SU-DHL-6 (cell line): ENCODE data around the gene F9.

ENCODE experiments used
- CTCF ChIP-seq: fragments of 200-600 bp; sonication (generic); IDR thresholded peaks from one replicate; pipeline ENCODE4 v1.5.1; 2017; ENCODE audit warnings: antibody characterized with exemption, mild to moderate bottlenecking, low read length, moderate library complexity; ENCODE audit not compliant: insufficient read depth, poor library complexity, severe bottlenecking
- EZH2phosphoT487 ChIP-seq: fragments of 200-600 bp; sonication (generic), shearing (Covaris generic); conservative IDR thresholded peaks from 2 replicates; pipeline ENCODE4 v1.6.1; 2018; ENCODE audit warnings: mild to moderate bottlenecking, antibody characterized with exemption, low read length, moderate library complexity, mixed read lengths

- TF ChIP-seq CTCF, result no peak
- no peak for TF ChIP-seq EZH2phosphoT487
Measured at GRCh38 chrX:139530550-139530949, at the start of gene F9.
